ENCODE results near the gene DUSP7. TPM values are rescaled to one million over a fixed set of nuclear protein-coding genes. Genes with fewer than 3 reads are reported as not detected.

DUSP7 gene
- polyA plus RNA-seq, 1 of the 3 experiments (the other 2 are of a cell fraction): 25.8 TPM

- TF ChIP-seq, protein P1, sequence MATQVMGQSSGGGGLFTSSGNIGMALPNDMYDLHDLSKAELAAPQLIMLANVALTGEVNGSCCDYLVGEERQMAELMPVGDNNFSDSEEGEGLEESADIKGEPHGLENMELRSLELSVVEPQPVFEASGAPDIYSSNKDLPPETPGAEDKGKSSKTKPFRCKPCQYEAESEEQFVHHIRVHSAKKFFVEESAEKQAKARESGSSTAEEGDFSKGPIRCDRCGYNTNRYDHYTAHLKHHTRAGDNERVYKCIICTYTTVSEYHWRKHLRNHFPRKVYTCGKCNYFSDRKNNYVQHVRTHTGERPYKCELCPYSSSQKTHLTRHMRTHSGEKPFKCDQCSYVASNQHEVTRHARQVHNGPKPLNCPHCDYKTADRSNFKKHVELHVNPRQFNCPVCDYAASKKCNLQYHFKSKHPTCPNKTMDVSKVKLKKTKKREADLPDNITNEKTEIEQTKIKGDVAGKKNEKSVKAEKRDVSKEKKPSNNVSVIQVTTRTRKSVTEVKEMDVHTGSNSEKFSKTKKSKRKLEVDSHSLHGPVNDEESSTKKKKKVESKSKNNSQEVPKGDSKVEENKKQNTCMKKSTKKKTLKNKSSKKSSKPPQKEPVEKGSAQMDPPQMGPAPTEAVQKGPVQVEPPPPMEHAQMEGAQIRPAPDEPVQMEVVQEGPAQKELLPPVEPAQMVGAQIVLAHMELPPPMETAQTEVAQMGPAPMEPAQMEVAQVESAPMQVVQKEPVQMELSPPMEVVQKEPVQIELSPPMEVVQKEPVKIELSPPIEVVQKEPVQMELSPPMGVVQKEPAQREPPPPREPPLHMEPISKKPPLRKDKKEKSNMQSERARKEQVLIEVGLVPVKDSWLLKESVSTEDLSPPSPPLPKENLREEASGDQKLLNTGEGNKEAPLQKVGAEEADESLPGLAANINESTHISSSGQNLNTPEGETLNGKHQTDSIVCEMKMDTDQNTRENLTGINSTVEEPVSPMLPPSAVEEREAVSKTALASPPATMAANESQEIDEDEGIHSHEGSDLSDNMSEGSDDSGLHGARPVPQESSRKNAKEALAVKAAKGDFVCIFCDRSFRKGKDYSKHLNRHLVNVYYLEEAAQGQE (IDR thresholded peaks at IDR 0.05; ENCODE audit: low read depth, low read length): no peak
These were observed 18.1 kb downstream of the DUSP7 start (continued) for GRCh38 chr3:52038227-52038626.

DNA sequence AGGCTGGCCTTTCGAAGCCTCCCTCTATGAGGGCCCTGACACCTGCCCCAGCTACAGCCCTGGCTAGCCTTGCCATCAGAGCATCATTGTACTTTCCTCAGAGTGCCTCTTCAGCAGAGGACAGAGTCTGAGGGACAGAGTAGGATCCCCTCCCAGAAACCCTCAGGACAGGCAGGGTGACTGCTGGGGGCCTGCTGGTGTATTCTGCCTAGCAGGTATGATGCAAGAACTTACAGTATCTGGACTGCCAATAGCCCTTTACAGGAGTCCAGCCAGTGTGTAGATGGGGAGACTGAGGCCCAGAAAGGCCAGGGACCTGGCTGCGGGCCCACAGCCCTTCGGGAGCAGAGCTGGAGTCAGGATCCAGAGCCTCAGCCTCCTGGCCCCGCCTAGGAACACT, 19.1 kb downstream of the DUSP7 start:
- Histone ChIP-seq H3K9ac (no peak overlapping the region), H3K36me3 (replicated peaks in 1 of 2; ENCODE audit: control insufficient read depth in 1 of 2, insufficient read depth in 2 of 2, low read length in 1 of 2) (no peaks in the 10 kb centered on the region), H3F3A (replicated peaks; ENCODE audit: insufficient read depth) (no peaks in the 10 kb centered on the region), H3K9me2 (no peaks in the 10 kb centered on the region), H3K4me2 (no peak overlapping the region), H3K4me3 (ENCODE audit: low read depth in 2 of 2, low read length in 1 of 2) (no peak overlapping the region), H4K20me1 (ENCODE audit: insufficient read depth) (no peaks in the 10 kb centered on the region), H3K27ac (ENCODE audit: low read depth in 2 of 2, low read length in 1 of 2) (peak overlapping the region in 1 of 2 experiments; percentile 100; a peak in 2 of 4 replicates), H3K9me3 (no peaks in the 10 kb centered on the region), H3K27me3 (ENCODE audit: insufficient read depth) (no peaks in the 10 kb centered on the region), H2AFZ (ENCODE audit: low read depth) (no peak overlapping the region), H3K79me2 (ENCODE audit: insufficient read depth) (no peaks in the 10 kb centered on the region), H3K4me1 (ENCODE audit: control insufficient read depth in 1 of 2, insufficient read depth in 2 of 2, low read depth in 1 of 2, low read length in 1 of 2) (peaks cover 7 to 96% of the 10 kb centered on the region in 2 experiments; a peak in 2 of 4 replicates)
- TF ChIP-seq GATA2 (CRISPR knock-in tag; IDR thresholded peaks at IDR 0.05): no peak
- TF ChIP-seq, protein P2, sequence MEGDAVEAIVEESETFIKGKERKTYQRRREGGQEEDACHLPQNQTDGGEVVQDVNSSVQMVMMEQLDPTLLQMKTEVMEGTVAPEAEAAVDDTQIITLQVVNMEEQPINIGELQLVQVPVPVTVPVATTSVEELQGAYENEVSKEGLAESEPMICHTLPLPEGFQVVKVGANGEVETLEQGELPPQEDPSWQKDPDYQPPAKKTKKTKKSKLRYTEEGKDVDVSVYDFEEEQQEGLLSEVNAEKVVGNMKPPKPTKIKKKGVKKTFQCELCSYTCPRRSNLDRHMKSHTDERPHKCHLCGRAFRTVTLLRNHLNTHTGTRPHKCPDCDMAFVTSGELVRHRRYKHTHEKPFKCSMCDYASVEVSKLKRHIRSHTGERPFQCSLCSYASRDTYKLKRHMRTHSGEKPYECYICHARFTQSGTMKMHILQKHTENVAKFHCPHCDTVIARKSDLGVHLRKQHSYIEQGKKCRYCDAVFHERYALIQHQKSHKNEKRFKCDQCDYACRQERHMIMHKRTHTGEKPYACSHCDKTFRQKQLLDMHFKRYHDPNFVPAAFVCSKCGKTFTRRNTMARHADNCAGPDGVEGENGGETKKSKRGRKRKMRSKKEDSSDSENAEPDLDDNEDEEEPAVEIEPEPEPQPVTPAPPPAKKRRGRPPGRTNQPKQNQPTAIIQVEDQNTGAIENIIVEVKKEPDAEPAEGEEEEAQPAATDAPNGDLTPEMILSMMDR (IDR thresholded peaks at IDR 0.05): no peak
- TF ChIP-seq GABPA (IDR thresholded peaks at IDR 0.05; ENCODE audit: low read depth): no peak
- no peak for TF ChIP-seq RAD21 (IDR thresholded peaks at IDR 0.05; ENCODE audit: low read length)
- no peak for TF ChIP-seq SMC3 (IDR thresholded peaks at IDR 0.05; ENCODE audit: low read depth, low read length)
- TF ChIP-seq TAF1 (IDR thresholded peaks at IDR 0.05; ENCODE audit: borderline replicate concordance, low read depth, low read length): no peak
- no peak for TF ChIP-seq MEF2A (IDR thresholded peaks at IDR 0.05; ENCODE audit: borderline replicate concordance, low read depth)
- TF ChIP-seq, protein P3, sequence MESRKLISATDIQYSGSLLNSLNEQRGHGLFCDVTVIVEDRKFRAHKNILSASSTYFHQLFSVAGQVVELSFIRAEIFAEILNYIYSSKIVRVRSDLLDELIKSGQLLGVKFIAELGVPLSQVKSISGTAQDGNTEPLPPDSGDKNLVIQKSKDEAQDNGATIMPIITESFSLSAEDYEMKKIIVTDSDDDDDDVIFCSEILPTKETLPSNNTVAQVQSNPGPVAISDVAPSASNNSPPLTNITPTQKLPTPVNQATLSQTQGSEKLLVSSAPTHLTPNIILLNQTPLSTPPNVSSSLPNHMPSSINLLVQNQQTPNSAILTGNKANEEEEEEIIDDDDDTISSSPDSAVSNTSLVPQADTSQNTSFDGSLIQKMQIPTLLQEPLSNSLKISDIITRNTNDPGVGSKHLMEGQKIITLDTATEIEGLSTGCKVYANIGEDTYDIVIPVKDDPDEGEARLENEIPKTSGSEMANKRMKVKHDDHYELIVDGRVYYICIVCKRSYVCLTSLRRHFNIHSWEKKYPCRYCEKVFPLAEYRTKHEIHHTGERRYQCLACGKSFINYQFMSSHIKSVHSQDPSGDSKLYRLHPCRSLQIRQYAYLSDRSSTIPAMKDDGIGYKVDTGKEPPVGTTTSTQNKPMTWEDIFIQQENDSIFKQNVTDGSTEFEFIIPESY (IDR thresholded peaks at IDR 0.05; ENCODE audit: borderline replicate concordance, low read depth): no peak
- TF ChIP-seq, protein P4, sequence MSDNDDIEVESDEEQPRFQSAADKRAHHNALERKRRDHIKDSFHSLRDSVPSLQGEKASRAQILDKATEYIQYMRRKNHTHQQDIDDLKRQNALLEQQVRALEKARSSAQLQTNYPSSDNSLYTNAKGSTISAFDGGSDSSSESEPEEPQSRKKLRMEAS (IDR thresholded peaks at IDR 0.05; ENCODE audit: low read depth): no peak
- no peak for TF ChIP-seq TEAD4 (IDR thresholded peaks at IDR 0.05; ENCODE audit: borderline replicate concordance, insufficient read depth)
- TF ChIP-seq FOSL2 (IDR thresholded peaks at IDR 0.05; ENCODE audit: borderline replicate concordance, low read depth): no peak
- TF ChIP-seq, protein P1 (IDR thresholded peaks at IDR 0.05; ENCODE audit: low read depth, low read length): no peak
- 70% methylated on average over 2 of the region's 4 CpGs for WGBS (ENCODE audit: low lambda C conversion rate)
- DNase-seq: no peak
- ChIA-PET POLR2A (interaction anchor here (1.1 to 7.2 kb wide), 6 partner anchors 8 to 30 kb away, joined by 3 to 218 read pairs (median 5); partner anchors contain the start of gene DUSP7), CTCF (interaction anchor here (0.9 to 29.9 kb wide), 6 partner anchors 12 to 107 kb away, joined by 3 to 983 read pairs (median 8); partner anchors contain the start of gene DUSP7)
